IMR-90 (cell line): ENCODE data around the gene ALLC.

ENCODE experiments used
- CTCF ChIP-seq: conservative IDR thresholded peaks from 2 replicates; pipeline ENCODE4 v1.5.1; 2012; ENCODE audit warnings: mild to moderate bottlenecking, low read depth, low read length, improper control_type of control experiment
- POLR2A ChIP-seq: IDR thresholded peaks from 2 replicates; pipeline ENCODE4 v1.6.1; 2012; ENCODE audit warnings: mild to moderate bottlenecking, low read depth, low read length
- RFX5 ChIP-seq: IDR thresholded peaks from 2 replicates; pipeline ENCODE4 v1.8.0; 2012; ENCODE audit warnings: low read depth, mild to moderate bottlenecking, low read length, moderate library complexity

GRCh38 chr2:3680548-3681345, 22.7 kb downstream of the ALLC start:
- TF ChIP-seq RFX5, result no peak
- no peak for TF ChIP-seq CTCF
- no peak for TF ChIP-seq POLR2A
